Keratinocyte (primary cell): ENCODE measurements around the gene GNAI1.

Experiments used
- EZH2 ChIP-seq: IDR thresholded peaks from one replicate; pipeline ENCODE4 v1.6.1; 2012; ENCODE audit warnings: inconsistent platforms, mild to moderate bottlenecking, low read length, moderate library complexity
- TF ChIP-seq, protein P1 (sequence below), 3 experiments: IDR thresholded peaks in 1 of 3; conservative IDR thresholded peaks in 1 of 3; optimal IDR thresholded peaks in 1 of 3; 2 replicates in 2 of 3; 3 replicates in 1 of 3; pipeline versions ENCODE3 to v1.5.1; 2011; ENCODE audit warnings: low read length in 3 of 3, mild to moderate bottlenecking in 3 of 3, moderate library complexity in 2 of 3, control low read depth in 1 of 3, inconsistent platforms in 1 of 3; ENCODE audit not compliant: insufficient read depth in 2 of 3; ENCODE audit errors: extremely low read depth in 1 of 3

DNA sequence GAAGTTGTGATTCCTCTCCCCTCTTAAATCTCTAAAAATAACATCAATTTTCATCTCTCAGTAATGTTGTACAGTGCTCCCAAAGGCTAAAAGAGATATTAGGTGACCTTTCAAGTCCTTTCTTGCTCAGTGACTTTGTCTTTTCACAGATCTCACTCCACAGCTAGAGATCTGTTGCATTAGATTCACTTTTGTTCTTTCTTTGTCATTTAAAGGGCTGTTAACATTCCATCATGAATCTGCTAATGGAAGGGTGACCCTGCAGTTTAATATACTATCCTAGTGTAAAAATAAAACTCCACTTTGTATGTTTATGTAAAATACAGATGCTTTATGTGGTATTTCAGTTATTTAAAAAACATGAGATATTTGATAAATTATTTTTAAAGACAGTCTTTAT is 30.5 kb downstream of the GNAI1 start:
- TF ChIP-seq, protein P1, sequence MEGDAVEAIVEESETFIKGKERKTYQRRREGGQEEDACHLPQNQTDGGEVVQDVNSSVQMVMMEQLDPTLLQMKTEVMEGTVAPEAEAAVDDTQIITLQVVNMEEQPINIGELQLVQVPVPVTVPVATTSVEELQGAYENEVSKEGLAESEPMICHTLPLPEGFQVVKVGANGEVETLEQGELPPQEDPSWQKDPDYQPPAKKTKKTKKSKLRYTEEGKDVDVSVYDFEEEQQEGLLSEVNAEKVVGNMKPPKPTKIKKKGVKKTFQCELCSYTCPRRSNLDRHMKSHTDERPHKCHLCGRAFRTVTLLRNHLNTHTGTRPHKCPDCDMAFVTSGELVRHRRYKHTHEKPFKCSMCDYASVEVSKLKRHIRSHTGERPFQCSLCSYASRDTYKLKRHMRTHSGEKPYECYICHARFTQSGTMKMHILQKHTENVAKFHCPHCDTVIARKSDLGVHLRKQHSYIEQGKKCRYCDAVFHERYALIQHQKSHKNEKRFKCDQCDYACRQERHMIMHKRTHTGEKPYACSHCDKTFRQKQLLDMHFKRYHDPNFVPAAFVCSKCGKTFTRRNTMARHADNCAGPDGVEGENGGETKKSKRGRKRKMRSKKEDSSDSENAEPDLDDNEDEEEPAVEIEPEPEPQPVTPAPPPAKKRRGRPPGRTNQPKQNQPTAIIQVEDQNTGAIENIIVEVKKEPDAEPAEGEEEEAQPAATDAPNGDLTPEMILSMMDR (optimal IDR thresholded peaks at IDR 0.05 in 1 of 3, IDR thresholded peaks at IDR 0.05 in 1 of 3, conservative IDR thresholded peaks at IDR 0.05 in 1 of 3; ENCODE audit: extremely low read depth in 1 of 3, insufficient read depth in 2 of 3, low read length in 3 of 3) = no peak
- no peak for TF ChIP-seq EZH2
